PC-3 (cell line): ENCODE data around the gene PHRF1. TPM values are rescaled to one million over a fixed set of nuclear protein-coding genes. Genes with fewer than 3 reads are reported as not detected.

ENCODE experiments used
- ATAC-seq: fragments of 200-7000 bp; cut with Tn5 transposase; 2 replicates; pipeline ENCODE4 v1.9.1; 2020; ENCODE audit warnings: mild to moderate bottlenecking, moderate library complexity
- BruUV-seq: library from RNA; stranded (reverse); fragments of 400-500 nt; replicated peaks from 2 replicates; lab custom pipeline; 2021; lab: Mats Ljungman, UMichigan
- CTCF ChIA-PET: fragments of 300-600 bp; sonication (Branson Sonifier 250); formaldehyde crosslinking; loops from one replicate; lab custom pipeline; 2022; ENCODE audit warnings: antibody characterized with exemption; lab: Charles Lee
- POLR2A ChIA-PET: fragments of 300-600 bp; sonication (Branson Sonifier 250); formaldehyde crosslinking; loops from one replicate; lab custom pipeline; 2022; ENCODE audit warnings: antibody characterized with exemption; ENCODE audit not compliant: unreplicated experiment; lab: Charles Lee
- DNase-seq: peaks from one replicate; pipeline ENCODE4 v3.0.0-alpha.2; 2015
- H2AFZ ChIP-seq: fragments of 300-600 bp; sonication (generic); 2 replicates; pipeline ENCODE4 v1.6.0; 2016; ENCODE audit warnings: antibody characterized with exemption, low read length
- H3F3A ChIP-seq: fragments of 300-600 bp; sonication (generic); one replicate; pipeline ENCODE4 v1.6.0; 2017; ENCODE audit warnings: antibody characterized with exemption, low read length, control low read depth, mild to moderate bottlenecking; ENCODE audit not compliant: unreplicated experiment
- H3K27ac ChIP-seq: fragments of 300-600 bp; sonication (generic); 2 replicates; pipeline ENCODE4 v1.5.1; 2016; ENCODE audit warnings: mild to moderate bottlenecking, low read length
- H3K27me3 ChIP-seq: fragments of 300-600 bp; sonication (generic); 2 replicates; pipeline ENCODE4 v1.6.1; 2016; ENCODE audit warnings: low read length, mixed read lengths
- H3K36me3 ChIP-seq: fragments of 300-600 bp; sonication (generic); 2 replicates; pipeline ENCODE4 v1.6.1; 2016; ENCODE audit warnings: low read depth, mixed run types, low read length, mixed read lengths
- H3K4me1 ChIP-seq: fragments of 300-600 bp; sonication (generic); 2 replicates; pipeline ENCODE4 v1.5.1; 2016; ENCODE audit warnings: low read length; ENCODE audit not compliant: insufficient read depth
- H3K4me2 ChIP-seq: fragments of 300-600 bp; sonication (generic); 2 replicates; pipeline ENCODE4 v1.6.0; 2016; ENCODE audit warnings: low read length
- H3K4me3 ChIP-seq: fragments of 300-600 bp; sonication (generic); 2 replicates; pipeline ENCODE4 v1.5.1; 2016; ENCODE audit warnings: mild to moderate bottlenecking, low read length, mixed read lengths
- H3K79me2 ChIP-seq: fragments of 300-600 bp; sonication (generic); 2 replicates; pipeline ENCODE4 v1.6.1; 2017; ENCODE audit warnings: low read length, mixed read lengths
- H3K9ac ChIP-seq: fragments of 300-600 bp; sonication (generic); 2 replicates; pipeline ENCODE4 v1.6.0; 2016; ENCODE audit warnings: mild to moderate bottlenecking, low read length
- H3K9me2 ChIP-seq: fragments of 300-600 bp; sonication (generic); replicated peaks from 2 replicates; pipeline ENCODE4 v1.6.1; 2016; ENCODE audit warnings: mixed run types, low read length, mixed read lengths
- H3K9me3 ChIP-seq: fragments of 300-600 bp; sonication (generic); 2 replicates; pipeline ENCODE4 v1.6.1; 2016; ENCODE audit warnings: low read length, mixed read lengths
- H4K20me1 ChIP-seq: fragments of 300-600 bp; sonication (generic); 2 replicates; pipeline ENCODE4 v1.6.1; 2016; ENCODE audit warnings: low read length, mixed read lengths
- EZH2 ChIP-seq: fragments of 300-600 bp; sonication (generic); IDR thresholded peaks from one replicate; pipeline ENCODE4 v1.6.1; 2017; ENCODE audit warnings: antibody characterized with exemption, mild to moderate bottlenecking, low read length; ENCODE audit not compliant: unreplicated experiment
- EZH2phosphoT487 ChIP-seq: fragments of 300-600 bp; sonication (generic); IDR thresholded peaks from 2 replicates; pipeline ENCODE4 v1.6.1; 2018; ENCODE audit warnings: mild to moderate bottlenecking, antibody characterized with exemption, low read length, borderline replicate concordance
- intact Hi-C: fragments of 100-400 bp; cut with micrococcal nuclease; formaldehyde crosslinking; loops from 2 replicates; pipeline ENCODE4 v1.9.0; 2023
- total RNA-seq: library from RNA; depleted of rRNA; stranded (reverse); fragments of >200 nt; gene quantifications from 2 replicates; pipeline ENCODE4 v1.2.3, GENCODE V29; 2014
- TF ChIP-seq, protein P1 (sequence below): fragments of 300-600 bp; sonication (generic); conservative IDR thresholded peaks from 2 replicates; pipeline ENCODE4 v1.5.1; 2017; ENCODE audit warnings: antibody characterized with exemption, low read depth, mild to moderate bottlenecking, low read length

PHRF1 gene
- total RNA-seq, 1 experiment from 2014 or later: 41.4 TPM

DNA sequence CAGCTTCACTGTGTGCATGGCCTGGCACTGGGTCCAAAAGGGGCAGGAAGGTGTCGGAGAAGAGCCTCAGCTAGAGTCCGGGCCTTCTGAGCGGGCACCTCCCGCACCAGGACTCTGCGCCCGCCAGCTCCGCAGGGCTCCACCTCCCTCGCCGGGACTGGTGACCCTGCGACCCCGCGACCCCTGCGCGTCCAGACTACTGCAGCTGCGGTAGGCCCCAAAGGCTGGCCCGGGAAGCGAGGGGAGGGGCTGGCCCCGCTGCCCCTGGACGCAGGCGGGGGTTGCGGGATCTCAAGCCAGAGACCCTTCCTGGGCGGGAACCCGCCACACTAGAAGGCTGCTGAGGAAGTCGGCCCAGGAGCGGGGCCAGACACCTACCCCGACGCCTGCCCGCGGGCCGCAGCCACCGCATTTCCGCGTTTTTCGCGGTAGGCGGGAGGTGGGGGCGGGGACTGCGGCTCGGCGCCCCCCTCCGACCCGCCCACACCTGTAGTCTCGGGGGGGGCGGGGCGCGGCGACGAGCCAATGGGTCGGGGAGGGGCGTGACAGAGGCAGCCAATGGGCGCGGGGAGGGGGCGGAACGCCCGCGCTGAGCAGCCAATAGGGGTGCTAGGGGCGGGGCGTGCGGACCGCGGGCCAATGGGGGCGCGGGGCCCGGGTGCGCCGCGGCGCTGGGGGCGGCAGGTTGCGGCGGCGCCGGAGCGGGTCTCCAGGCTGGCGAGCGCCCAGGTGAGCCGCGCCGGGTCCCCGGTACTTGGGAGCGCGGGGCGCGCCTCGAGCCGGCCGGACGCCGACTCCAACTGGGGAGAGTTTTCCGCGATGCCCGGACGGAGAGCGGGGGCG is 15.7 kb upstream of the PHRF1 start, which contains the start of the genes LMNTD2 and RASSF7:
Gene LMNTD2, minus strand, starts transcription at position 434 of the 843 bp plus-strand sequence. Its CDS starts 22 bp downstream, at position 412.
Gene RASSF7, plus strand, starts transcription at position 666 of the 843 bp plus-strand sequence. CDS start 799 bp downstream, outside the sequence.
- Histone ChIP-seq H2AFZ (peak within 1 kb of the TSS; percentile 72), H3K27ac (peak within 1 kb of the TSS; percentile 45), H3K27me3 (peaks cover 2% of the 10 kb centered on the region; the same call in 1 of the 2 replicates), H3K79me2 (peaks cover 26% of the 10 kb centered on the region), H3K36me3 (no peaks in the 10 kb centered on the region), H3K9ac (peak within 1 kb of the TSS; percentile 81), H3K9me2 (no peaks in the 10 kb centered on the region), H3K4me2 (peak within 1 kb of the TSS; percentile 99), H4K20me1 (no peaks in the 10 kb centered on the region), H3K9me3 (no peaks in the 10 kb centered on the region), H3F3A (no peaks in the 10 kb centered on the region), H3K4me1 (peaks cover 24% of the 10 kb centered on the region), H3K4me3 (peak within 1 kb of the TSS; percentile 89)
- TF ChIP-seq EZH2phosphoT487 (no peak), EZH2 (no peak)
- TF ChIP-seq, protein P1, sequence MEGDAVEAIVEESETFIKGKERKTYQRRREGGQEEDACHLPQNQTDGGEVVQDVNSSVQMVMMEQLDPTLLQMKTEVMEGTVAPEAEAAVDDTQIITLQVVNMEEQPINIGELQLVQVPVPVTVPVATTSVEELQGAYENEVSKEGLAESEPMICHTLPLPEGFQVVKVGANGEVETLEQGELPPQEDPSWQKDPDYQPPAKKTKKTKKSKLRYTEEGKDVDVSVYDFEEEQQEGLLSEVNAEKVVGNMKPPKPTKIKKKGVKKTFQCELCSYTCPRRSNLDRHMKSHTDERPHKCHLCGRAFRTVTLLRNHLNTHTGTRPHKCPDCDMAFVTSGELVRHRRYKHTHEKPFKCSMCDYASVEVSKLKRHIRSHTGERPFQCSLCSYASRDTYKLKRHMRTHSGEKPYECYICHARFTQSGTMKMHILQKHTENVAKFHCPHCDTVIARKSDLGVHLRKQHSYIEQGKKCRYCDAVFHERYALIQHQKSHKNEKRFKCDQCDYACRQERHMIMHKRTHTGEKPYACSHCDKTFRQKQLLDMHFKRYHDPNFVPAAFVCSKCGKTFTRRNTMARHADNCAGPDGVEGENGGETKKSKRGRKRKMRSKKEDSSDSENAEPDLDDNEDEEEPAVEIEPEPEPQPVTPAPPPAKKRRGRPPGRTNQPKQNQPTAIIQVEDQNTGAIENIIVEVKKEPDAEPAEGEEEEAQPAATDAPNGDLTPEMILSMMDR: no peak
- BruUV-seq: TSS peak; percentile 38
- CTCF ChIA-PET: interaction anchor here (1.0 kb wide), 1 partner anchor 167 kb away, joined by 3 read pairs; no protein-coding TSS in a partner anchor
- POLR2A ChIA-PET: interaction anchor here (0.6 kb wide), 1 partner anchor 238 kb away, joined by 3 read pairs; no protein-coding TSS in a partner anchor
- DNase-seq (peak; percentile 89), ATAC-seq (peak; percentile 71)
- intact Hi-C loops: loop anchor here (10.0 kb wide), 1 partner anchor 54 kb away; the partner anchor contains the start of gene IRF7

DNA sequence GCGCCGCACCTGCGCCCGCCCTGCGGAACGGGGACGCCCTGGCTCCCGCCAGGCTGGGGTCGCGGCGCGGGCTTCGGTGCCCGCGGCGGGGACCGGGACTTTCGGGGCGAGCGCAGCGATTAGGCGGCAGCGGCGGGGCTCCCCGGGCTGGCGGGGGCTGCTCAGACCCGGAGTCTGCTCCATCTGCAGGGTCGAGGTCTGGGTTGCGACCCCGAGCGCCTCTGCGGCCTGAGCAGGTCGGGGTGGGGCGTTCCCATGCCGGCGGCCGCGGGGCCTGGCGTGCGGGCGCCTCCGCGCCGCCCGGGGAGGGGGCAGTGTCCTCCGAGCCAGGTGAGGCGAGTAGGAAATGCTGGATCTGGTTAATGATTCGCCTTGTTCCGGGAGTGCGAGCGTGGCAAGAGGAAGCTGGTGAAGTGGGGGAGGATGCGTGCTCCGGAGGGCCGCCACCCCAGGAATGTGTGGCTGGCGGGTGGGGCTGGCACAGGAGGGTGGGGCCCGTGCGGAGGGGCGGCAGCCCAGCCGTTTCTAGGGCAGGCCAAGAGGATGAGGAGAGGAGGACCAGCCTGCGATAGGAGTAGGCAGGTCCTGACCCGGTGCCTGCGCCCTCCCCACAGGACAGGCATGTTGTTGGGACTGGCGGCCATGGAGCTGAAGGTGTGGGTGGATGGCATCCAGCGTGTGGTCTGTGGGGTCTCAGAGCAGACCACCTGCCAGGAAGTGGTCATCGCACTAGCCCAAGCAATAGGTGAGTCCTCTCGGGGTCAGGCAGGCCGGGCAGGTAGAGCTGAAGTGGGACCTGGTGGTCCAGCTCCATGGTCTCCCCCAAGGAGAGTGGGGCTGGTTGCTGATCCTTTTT is 14.9 kb upstream of the PHRF1 start:
- no peak for TF ChIP-seq EZH2phosphoT487
- TF ChIP-seq, protein P1: no peak
- TF ChIP-seq EZH2: no peak
- Histone ChIP-seq H2AFZ (peak overlapping the region; percentile 72), H3K27me3 (no peaks in the 10 kb centered on the region), H3K4me1 (peaks cover 24% of the 10 kb centered on the region), H3F3A (no peaks in the 10 kb centered on the region), H3K36me3 (no peaks in the 10 kb centered on the region), H3K27ac (peak overlapping the region; percentile 45), H3K79me2 (peaks cover 33% of the 10 kb centered on the region), H3K4me2 (peak overlapping the region; percentile 99), H4K20me1 (no peaks in the 10 kb centered on the region), H3K4me3 (peak overlapping the region; percentile 89), H3K9ac (peak overlapping the region; percentile 81), H3K9me2 (no peaks in the 10 kb centered on the region), H3K9me3 (no peaks in the 10 kb centered on the region)
- ATAC-seq (peak; percentile 50), DNase-seq (peak; percentile 66)
- CTCF ChIA-PET: interaction anchor here (1.0 kb wide), 1 partner anchor 166 kb away, joined by 3 read pairs; no protein-coding TSS in a partner anchor
- no TSS peak for BruUV-seq
- intact Hi-C loops: loop anchor here (10.0 kb wide), 1 partner anchor 53 kb away; the partner anchor contains the start of gene IRF7
- POLR2A ChIA-PET: interaction anchor here (0.6 kb wide), 1 partner anchor 14 kb away, joined by 4 read pairs; the partner anchor contains the start of gene PHRF1
